Activated CD4-positive, alpha-beta T cell treated with anti-CD3 and anti-CD28 coated beads for 48 hours (primary cell): ENCODE data around the gene GIGYF2.

Experiments used
- DNase-seq: peaks from one replicate; pipeline ENCODE4 v3.0.0-alpha.2; 2020

GIGYF2 gene

DNA sequence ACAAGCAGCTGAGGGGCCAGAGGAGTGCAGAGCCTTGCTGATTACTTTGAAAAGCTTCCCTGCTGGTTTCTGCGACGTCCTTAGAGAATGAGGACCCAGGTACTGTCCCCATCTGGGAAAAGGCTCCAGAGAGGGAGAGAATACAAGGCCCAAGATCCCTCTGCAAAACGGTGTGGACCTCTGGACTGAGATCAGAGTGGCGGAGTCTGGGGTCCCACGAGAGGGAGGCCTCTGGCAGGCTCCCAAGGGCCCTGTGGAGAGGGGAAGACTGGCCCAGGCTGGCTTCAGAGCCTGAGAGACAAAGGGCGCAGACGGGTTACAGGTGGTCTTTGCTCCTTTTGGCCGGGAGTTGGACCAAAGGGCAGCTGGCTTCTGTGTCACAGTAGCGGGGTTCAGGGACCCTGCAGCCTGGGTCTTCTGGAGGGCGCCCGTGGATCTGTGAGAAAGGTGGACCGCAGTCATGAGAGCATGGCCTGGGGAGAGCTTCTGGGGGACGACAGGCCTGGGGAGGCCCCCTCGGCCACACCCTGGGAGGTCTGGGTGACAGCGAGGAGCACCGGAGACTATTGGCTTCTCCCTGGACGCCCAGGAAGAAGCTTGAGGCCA, 173.7 kb downstream of the GIGYF2 start:
- DNase-seq: no peak

- DNase-seq: no peak
These were observed 174.3 kb downstream of the GIGYF2 start for GRCh38 chr2:232871418-232871834.

DNA sequence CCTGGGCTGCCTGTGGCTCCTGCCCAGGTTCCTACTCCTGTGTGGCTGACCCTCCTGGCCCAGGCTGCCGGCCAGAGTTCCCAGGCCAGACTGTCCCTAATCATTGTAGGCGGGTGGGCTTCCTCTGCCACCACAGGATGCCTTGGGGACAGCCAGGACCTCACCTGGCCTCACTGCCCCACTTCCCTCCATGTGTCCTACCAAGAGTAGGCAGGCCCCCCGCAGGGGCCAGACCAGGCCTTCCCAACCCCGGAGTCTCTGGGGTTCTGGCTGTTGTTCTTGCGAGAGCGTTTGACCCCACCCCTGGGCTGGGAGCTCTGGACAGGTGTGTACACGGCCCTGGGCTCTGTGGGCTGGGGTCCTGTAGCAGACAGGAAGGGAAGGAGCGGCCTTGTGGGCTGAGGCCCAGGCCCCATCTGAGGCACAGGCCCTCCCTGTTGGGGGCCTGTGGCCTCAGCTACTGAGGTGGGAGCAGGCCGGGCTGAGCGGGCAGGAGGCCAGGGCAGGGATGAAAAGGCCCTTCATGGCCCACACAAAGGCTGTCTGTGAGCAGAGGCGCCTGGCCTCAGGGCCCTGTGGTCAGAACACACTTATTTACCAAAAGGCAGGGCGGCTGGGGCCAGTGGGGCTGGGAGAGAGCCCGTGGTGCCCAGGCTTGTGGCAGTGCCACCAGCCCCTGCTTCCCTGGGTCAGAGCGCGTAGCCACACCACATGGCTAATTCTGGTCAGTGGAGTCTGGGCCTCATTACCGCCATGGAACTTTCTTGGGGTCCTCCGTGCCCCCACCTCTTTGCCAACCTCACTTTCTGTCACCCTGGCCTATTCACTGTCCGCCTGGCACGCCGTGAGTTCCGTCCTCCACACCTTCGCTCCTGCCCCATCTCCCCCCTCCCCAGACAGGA, 175.0 kb downstream of the GIGYF2 start:
- DNase-seq: no peak

DNA sequence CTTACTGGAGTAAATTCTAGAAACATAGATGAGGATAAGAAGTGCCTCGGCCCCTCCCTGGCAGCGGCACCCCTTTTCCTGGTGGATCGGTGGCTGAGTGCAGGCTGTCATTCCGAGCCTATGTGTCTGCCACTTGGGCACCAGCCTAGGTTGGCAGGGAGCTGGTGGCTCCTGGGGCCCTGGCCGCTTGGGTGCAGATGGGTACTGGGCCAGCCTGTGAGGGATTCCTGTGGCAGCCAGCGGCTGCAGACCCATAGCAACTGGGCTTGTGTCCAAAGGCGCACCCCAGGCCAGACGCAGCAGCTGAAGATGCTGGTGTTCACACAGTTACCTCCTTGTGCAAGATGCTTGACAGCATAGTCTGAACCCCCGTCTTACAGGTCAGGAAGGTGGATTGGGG, 175.7 kb downstream of the GIGYF2 start:
- DNase-seq: no peak

DNA sequence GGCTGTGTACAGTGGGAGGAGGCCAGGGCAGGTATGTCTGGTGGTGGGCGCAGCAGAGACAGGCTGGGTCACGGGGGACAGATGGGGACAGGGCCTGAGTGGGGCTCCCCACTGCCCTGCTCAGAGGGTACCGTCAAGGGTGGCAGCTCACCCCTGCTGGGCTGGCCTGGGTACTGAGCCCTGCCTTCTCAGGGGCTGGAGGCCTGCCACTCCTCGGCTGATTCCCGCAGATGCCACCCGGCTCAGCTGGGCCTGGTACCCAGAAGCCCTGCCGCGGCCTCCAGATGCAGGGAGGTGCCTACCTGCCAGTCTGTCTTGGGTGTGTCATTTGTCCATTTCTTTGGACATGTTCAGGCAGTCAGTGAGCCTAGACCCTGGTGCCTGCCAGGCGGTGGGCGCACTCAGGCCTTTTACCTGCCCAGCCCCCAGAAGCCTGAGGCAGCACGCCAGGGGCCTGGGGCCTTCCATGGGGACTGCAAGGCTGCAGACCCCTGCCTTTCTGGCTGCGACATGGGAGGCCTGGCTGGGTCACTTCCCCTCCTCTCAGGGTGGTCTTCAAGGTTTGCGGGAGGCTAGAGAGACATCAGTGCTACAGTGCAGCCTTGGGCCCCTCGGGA, 176.3 kb downstream of the GIGYF2 start:
- no peak for DNase-seq

DNA sequence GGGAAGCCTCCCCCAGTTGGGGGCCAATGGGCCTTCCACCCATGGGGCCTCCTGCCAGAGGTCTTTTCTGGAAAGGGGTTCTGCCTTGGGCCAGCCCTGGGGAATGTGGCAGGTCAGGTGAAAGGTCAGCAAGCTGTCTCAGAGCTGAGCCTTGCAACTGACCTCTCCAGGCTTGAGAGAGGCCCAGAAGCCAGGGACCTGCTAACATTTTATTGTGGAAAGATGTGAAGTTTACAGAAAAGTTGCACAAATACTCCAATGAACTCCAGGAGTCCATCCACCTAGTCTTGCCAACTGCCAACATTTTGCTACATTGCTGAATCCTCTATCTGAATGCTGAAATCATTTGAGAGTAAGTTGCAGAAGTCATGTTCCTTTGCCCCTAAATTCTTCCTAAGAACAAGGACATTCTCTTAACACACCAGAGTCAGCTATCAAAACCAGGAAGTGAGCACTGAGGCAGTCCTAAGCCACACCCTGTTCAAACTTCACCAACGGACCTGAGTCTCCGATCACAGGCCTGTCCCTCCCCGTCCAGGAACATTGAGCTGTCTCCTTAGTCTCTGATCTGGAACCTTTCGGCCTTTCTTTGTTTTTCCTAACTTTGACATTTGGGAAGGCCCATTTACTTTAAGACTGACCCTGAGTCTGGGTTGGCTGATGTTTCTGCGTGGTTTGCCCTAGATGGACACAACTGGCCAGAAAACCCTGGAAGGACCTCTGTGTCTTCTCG, 176.9 kb downstream of the GIGYF2 start:
- DNase-seq: no peak

GRCh38 chr2:232874677-232875223, 177.6 kb downstream of the GIGYF2 start:
- DNase-seq: no peak

DNA sequence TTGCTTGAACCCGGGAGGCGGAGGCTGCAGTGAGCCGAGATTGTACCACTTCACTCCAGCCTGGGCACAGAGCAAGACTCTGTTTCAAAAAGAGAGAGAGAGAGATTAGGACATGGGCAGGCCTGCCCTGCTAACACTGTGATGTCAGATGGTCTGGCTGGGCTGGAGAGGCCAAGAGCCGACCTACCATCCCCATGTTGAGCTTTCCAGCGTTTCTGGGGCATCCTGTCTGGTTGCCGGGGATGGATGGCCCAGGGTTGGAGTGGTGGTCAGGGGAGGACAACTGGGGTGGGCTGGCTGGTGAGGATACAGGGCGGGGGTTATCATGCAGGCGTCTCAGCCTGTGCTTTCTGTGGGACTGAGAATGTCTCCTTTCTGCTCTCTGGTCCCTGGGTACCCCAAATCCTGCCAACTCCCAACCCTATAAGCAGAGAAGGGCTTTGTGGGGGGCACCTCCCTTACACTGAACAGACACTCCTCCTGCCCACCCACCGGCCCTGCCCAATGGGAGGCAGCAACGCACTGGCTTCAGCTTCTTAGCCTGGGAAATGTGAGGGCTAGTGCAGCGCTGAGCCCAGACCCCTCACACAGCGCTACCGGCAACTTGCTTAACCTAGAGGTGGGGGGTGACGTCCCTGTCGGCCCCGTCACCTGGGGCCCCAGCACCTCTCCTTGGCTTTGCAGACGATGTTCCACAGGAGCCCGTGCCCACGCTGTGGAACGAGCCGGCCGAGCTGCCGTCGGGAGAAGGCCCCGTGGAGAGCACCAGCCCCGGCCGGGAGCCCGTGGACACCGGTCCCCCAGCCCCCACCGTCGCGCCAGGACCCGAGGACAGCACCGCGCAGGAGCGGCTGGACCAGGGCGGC, 178.4 kb downstream of the GIGYF2 start:
- no peak for DNase-seq

GRCh38 chr2:232876161-232876977, 179.2 kb downstream of the GIGYF2 start:
- DNase-seq: peak; percentile 60

DNA sequence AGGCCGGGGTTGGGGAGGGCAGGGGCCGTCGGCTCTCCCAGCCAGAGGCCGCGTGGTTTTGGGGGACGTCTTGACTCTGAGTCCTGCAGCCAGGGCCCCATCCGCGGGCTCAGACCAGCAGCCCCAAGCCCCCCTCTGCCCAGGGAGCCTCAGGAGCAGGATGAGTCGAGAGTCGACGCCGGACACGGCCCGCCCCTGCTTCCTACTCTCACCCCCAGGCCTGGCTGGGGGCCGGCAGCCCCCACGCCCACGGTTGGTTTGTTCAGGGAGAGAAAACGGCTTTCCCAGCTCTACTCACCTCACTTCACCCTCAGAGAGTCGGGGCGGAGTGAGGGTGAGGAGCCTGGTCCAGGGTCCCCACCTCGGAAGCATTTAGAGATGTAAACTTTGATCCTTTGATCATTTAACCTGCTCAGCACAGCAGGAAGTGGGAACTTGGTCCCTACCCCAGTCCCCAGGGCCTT, 179.9 kb downstream of the GIGYF2 start:
- DNase-seq: no peak

- no peak for DNase-seq
These were observed 180.9 kb downstream of the GIGYF2 start for GRCh38 chr2:232877940-232878511.

GRCh38 chr2:232878855-232879617, 181.9 kb downstream of the GIGYF2 start:
- no peak for DNase-seq

- no peak for DNase-seq
These were observed 182.7 kb downstream of the GIGYF2 start for GRCh38 chr2:232879618-232880494.

GRCh38 chr2:232880764-232881351, 183.7 kb downstream of the GIGYF2 start:
- DNase-seq: no peak

DNA sequence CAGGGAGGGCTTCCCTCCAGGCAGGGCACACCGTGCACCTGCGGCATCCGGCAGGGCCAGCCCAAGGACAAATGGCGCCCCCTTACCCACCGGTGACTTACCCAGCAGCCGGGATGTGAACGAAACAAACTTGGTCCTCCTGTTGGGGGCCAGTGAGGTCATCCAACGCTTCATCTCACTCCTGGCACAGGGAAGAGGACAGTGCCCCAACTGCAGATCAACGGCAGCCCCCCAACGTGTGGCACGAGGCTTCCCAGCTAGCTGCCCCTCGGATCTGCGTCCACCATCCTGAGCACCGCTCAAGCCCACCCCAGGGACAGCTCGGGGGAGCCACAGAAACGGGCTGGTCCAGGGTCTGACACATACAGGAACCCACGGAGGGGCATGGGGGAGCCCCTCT, 185.0 kb downstream of the GIGYF2 start:
- DNase-seq: no peak

DNA sequence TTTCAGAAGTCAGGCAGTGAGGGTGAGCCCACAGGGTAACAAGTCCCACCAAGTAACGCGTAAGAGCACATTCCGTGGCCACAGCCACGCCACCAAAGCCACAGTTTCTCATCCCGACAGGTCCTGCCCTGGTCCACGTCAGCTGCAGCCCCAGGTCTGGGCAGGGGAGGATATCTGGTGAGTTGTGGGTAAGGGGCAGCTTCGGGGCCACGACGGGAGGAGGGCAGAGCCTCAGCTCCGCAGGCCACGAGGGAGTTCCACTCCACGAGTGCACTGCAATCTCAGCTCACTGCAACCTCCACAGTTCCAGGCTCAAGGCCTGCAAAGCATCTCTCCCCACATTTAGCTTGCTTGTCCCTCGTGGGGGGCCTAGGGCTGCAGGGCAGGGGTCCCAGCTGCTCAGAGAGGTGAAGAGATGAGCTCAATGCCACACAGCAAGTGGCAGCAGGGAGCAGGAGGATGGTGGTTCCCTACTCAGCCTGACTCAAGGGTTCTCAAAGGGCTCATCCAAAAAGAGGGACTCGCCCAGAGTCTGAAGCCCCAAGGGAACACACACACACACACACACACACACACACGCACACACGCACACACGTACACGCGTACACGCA, 185.5 kb downstream of the GIGYF2 start:
- DNase-seq: no peak

DNA sequence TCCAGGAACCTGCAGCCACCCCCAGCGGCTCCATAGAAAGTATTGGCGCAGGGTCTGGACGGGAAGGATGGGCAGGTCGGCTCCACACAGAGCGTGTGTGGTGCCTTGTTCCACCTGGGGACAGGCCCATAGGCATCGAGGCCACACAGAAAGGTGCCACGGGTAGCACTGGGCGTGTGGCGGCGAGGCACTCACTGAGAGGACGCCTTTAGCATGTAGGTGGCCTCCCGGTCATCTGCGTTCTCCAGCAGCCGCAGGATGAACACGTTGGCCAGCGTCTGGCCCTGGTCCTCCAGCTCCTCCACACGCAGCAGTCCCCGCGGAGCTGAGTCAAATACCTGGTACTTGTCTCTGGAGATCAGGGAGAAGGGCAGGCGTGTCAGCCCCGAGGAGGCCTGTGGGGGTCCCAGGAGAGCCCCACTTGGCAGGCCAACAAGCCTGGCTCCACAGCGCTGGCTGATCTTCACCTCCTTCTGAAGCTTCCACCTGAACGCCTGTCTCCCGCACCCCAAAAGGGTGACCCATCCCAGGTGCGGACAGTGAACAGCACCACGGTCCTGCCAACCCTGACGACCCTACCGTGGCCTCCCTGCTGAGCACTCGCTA, 186.1 kb downstream of the GIGYF2 start:
- no peak for DNase-seq
